GM18951 (cell line): ENCODE measurements around the gene SCUBE2.

Experiments
- POLR2A ChIP-seq: IDR thresholded peaks from 4 replicates; pipeline ENCODE4 v1.6.1; 2011; ENCODE audit warnings: mild to moderate bottlenecking; ENCODE audit not compliant: insufficient read length, insufficient read depth; ENCODE audit errors: extremely low read depth
- in situ Hi-C: fragments of 300-500 bp; cut with MboI; formaldehyde crosslinking; loops from one replicate; pipeline ENCODE4 v1.12.0; 2022; ENCODE audit warnings: low sequenced_read_pairs, mixed read lengths, inconsistent platforms; ENCODE audit not compliant: unreplicated experiment

Gene SCUBE2

GRCh38 chr11:9091044-9091922 lies at the start of gene SCUBE2:
Gene SCUBE2, minus strand, starts transcription at chr11:9091599. Its CDS starts 71 bp downstream, at chr11:9091528.
- in situ Hi-C loops, result no loop called here
- no peak for TF ChIP-seq POLR2A

- in situ Hi-C loops, result no loop called here
- no peak for TF ChIP-seq POLR2A
Measured at GRCh38 chr11:9141186-9141585, 49.8 kb upstream of the SCUBE2 start.

GRCh38 chr11:9139628-9140357 lies 48.4 kb upstream of the SCUBE2 start:
- no peak for TF ChIP-seq POLR2A
- in situ Hi-C loops, result loop anchor here (10.0 kb wide), 1 partner anchor 125 kb away; no protein-coding TSS in a partner anchor

DNA sequence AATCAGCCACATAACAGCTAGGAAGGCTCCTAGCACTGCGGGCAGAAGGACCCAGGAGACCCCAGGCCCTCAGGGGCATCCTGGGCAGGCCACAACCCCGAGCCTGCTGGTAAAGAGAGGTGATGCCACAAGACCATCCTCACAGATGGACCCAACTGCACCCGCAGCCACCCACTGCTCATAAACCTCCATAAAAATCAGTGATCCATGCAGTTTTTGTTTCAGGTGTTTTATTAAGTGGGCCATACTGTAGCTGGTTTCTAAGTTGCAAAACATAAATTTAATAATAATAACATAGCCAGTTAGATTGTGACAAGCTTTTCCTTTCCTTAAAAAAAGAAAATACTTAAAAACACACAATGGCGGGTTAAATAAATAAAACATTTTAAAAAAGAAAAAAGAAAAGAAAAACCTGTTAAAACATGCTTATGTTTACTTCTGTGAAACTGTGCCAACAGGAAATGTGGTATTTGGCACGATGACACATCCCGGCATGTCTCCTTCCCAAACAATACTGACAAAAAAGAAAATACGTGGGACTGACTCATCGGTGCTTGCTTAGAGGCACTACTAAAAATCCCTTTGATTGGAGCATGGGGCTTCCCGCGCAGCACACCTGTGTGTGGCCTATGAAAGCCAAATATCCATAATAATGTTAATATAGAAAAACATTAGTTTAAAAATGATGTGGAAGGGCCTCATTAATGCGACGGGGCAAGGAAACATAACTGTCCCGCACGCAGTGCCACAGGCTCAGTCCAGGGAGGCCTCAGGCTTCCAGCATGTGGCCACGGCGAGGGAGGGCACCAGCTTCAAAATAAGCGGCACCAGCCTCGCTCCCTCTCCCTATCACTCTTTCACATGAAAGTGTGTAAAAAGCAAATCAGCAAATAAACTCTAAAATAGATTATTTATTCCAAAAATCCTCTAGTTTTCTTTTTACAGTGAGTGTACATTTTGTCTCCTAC lies 47.5 kb upstream of the SCUBE2 start:
- in situ Hi-C loops, result loop anchor here (10.0 kb wide), 1 partner anchor 124 kb away; no protein-coding TSS in a partner anchor
- TF ChIP-seq POLR2A, result no peak

DNA sequence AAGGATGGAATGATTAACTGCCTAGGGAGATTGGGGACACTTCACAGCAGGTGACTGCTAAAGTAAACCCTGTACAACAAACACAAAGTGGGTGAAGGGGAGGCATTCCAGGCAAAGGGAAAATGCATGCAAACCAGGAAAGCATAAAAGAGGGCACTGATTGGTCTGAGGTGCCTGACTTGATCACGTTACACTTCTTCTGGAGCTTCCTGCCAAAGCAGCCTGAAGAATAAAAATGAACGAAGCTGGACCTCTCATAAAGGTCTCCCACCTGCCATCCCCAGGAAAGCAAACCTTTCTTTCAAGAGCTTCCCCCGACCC lies 46.7 kb upstream of the SCUBE2 start:
- TF ChIP-seq POLR2A, result no peak
- in situ Hi-C loops, result loop anchor here (10.0 kb wide), 1 partner anchor 123 kb away; no protein-coding TSS in a partner anchor

DNA sequence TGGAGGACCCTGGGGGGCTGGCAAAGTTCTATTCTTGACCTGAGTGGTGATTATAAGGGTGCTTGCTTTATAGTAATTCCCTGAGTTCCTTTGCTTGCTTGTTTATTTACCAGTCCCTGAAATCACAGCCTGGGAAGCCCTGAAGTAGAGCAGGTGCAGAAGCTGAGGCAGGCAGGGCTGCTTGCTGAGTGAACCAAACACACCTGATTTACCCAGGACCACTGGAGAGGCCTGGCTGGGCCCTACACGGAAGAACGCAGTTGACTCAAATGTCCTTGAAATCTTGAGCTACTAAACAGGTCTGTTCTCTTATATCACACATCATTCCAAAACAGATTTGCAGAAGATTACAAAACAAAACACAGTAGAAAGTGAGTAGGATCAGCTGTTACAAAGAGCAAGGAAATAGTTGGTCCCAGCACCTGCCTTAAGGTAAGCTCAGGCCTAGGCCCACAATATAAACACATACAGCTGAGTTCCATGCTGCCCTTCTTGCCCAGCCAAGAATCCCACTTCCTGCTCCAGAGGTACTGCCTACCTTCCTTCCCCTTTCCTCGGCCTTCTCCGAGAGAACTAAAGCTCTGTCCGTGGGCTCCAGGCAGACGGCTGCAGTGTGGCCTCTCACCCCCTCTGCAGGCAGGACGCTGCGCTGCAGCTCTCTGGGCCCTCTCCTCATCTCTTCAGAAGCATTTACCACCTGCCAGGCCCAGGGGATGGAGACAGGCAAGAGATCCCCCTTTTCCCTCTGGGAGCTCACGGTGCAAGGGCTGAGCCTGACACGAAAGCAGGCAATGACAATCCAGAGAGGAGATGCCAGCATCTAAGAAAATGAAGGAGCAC lies 46.1 kb upstream of the SCUBE2 start:
- no peak for TF ChIP-seq POLR2A
- in situ Hi-C loops, result loop anchor here (10.0 kb wide), 1 partner anchor 123 kb away; no protein-coding TSS in a partner anchor

GRCh38 chr11:9136741-9137140 lies 45.3 kb upstream of the SCUBE2 start:
- no peak for TF ChIP-seq POLR2A
- in situ Hi-C loops, result loop anchor here (10.0 kb wide), 1 partner anchor 122 kb away; no protein-coding TSS in a partner anchor

- no peak for TF ChIP-seq POLR2A
- in situ Hi-C loops, result loop anchor here (10.0 kb wide), 1 partner anchor 119 kb away; no protein-coding TSS in a partner anchor
Measured at GRCh38 chr11:9133956-9134355, 42.6 kb upstream of the SCUBE2 start.

DNA sequence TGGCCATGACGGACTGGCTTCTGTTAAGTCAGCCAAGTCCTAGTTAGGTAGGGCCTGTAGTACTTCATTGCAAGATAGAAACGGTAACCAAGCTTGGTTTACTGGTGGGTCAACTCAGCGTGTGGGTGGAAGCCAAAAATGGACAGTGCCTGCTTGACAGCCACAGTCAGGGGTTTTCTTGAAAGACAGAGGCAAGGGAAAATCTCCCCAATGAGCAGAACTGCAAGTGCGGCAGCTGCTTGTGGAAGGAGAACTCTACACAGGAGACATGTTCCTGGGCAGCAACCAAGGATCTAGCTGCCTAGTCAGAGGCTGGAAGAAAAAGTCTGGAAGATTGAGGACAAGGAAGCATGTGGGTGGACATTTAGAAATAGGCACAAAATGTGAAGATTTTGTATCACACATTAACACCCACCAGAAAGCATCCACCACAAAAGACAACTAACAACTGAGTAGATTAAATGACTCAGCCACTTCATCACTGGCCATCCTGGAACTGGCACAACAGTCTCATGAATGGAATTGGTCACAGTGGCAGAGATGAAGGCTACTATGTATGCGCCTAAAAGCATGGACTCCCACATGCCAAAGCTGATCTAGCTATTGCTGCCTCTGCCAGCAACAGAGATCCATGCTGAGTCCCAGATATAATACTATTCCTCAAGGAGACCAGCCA lies 40.9 kb upstream of the SCUBE2 start:
- no peak for TF ChIP-seq POLR2A
- in situ Hi-C loops, result loop anchor here (10.0 kb wide), 1 partner anchor 118 kb away; no protein-coding TSS in a partner anchor

- in situ Hi-C loops, result loop anchor here (10.0 kb wide), 1 partner anchor 115 kb away; no protein-coding TSS in a partner anchor
- no peak for TF ChIP-seq POLR2A
Measured at GRCh38 chr11:9130297-9130696, 38.9 kb upstream of the SCUBE2 start.

DNA sequence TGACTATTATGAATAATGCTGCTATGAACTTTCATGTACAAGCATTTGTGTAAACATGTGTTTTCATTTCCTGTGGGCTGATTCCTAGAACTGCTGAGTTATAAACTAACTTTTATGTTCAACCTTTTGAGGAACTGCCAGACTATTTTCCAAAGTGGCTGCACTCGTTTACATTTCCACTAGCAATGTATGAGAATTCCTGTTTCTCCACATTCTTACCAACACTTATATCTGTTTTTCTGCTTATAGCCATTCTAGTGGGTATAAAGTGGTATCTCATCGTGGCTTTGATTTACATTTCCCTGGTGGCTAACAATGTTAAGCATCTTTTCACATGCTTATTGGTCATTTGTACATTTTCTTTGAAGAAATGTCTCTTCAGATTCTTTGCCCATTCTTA lies 35.2 kb upstream of the SCUBE2 start:
- TF ChIP-seq POLR2A, result no peak
- in situ Hi-C loops, result no loop called here
